Liver (tissue), 9 donors: ENCODE measurements around the gene IL1RN. TPM values are rescaled to one million over a fixed set of nuclear protein-coding genes. Genes with fewer than 3 reads are reported as not detected.

Experiments
- DNase-seq: peaks from one replicate; pipeline ENCODE4 v3.0.0-alpha.2; 2017; ENCODE audit warnings: low spot score
- H3K27ac ChIP-seq, 2 donors: one replicate each; pipeline ENCODE4 v1.7.0; 2013; ENCODE audit warnings: inconsistent platforms in 2 of 2, low read length in 2 of 2, control low read depth in 1 of 2, low read depth in 1 of 2, mild to moderate bottlenecking in 1 of 2
- H3K27me3 ChIP-seq, 4 donors: one replicate each; pipeline versions ENCODE4 v1.6.1 to v1.7.0; 2013; ENCODE audit warnings: low read length in 3 of 4, inconsistent platforms in 1 of 4, mild to moderate bottlenecking in 1 of 4, moderate library complexity in 1 of 4; ENCODE audit not compliant: control insufficient read depth in 4 of 4, insufficient read depth in 4 of 4
- H3K36me3 ChIP-seq, 4 donors: one replicate each; pipeline versions ENCODE4 v1.6.1 to v1.7.0; 2013; ENCODE audit warnings: low read length in 3 of 4, mild to moderate bottlenecking in 3 of 4, low read depth in 1 of 4, moderate library complexity in 1 of 4; ENCODE audit not compliant: control insufficient read depth in 4 of 4, insufficient read depth in 3 of 4
- H3K4me1 ChIP-seq, 4 donors: one replicate each; pipeline versions ENCODE4 v1.6.1 to v1.7.0; 2013; ENCODE audit warnings: low read length in 3 of 4, mild to moderate bottlenecking in 3 of 4, moderate library complexity in 1 of 4; ENCODE audit not compliant: control insufficient read depth in 4 of 4, insufficient read depth in 4 of 4
- H3K4me3 ChIP-seq, 3 donors: one replicate each; pipeline versions ENCODE4 v1.6.1 to v1.7.0; 2013; ENCODE audit warnings: low read length in 3 of 3, control low read depth in 1 of 3, low read depth in 1 of 3, mild to moderate bottlenecking in 1 of 3
- H3K9ac ChIP-seq, 2 donors: one replicate each; pipeline ENCODE4 v1.7.0; 2013; ENCODE audit warnings: low read length in 2 of 2, mild to moderate bottlenecking in 2 of 2, moderate library complexity in 2 of 2, control low read depth in 1 of 2, low read depth in 1 of 2
- H3K9me3 ChIP-seq, 4 donors: one replicate each; pipeline versions ENCODE4 v1.6.1 to v1.7.0; 2013; ENCODE audit warnings: low read length in 3 of 4; ENCODE audit not compliant: control insufficient read depth in 4 of 4
- ATF3 ChIP-seq: IDR thresholded peaks from 2 replicates; pipeline ENCODE4 v1.6.1; 2016; ENCODE audit warnings: antibody characterized with exemption
- CTCF ChIP-seq: fragments of 150-350 bp; IDR thresholded peaks from 2 replicates; pipeline ENCODE4 v1.5.1; 2017; ENCODE audit warnings: improper control_type of control experiment, low read depth, low read length; ENCODE audit not compliant: missing input control
- EGR1 ChIP-seq, 2 donors: IDR thresholded peaks; 2 replicates each; pipeline ENCODE4 v1.6.1; 2016 to 2018; ENCODE audit warnings: antibody characterized with exemption in 2 of 2, low read depth in 2 of 2
- FOXA1 ChIP-seq: IDR thresholded peaks from 2 replicates; pipeline ENCODE4 v1.6.1; 2016; ENCODE audit warnings: antibody characterized with exemption
- FOXA2 ChIP-seq: IDR thresholded peaks from 2 replicates; pipeline ENCODE4 v1.6.1; 2016; ENCODE audit warnings: antibody characterized with exemption
- GABPA ChIP-seq, 2 donors: IDR thresholded peaks in 1 of 2; conservative IDR thresholded peaks in 1 of 2; 2 replicates each; pipeline ENCODE4 v1.6.1; 2016; ENCODE audit warnings: antibody characterized with exemption in 2 of 2, mild to moderate bottlenecking in 1 of 2, moderate library complexity in 1 of 2
- HNF4A ChIP-seq, 2 donors: conservative IDR thresholded peaks; 2 replicates each; pipeline ENCODE4 v1.6.1; 2016; ENCODE audit warnings: antibody characterized with exemption in 2 of 2, mild to moderate bottlenecking in 2 of 2
- HNF4G ChIP-seq: IDR thresholded peaks from 2 replicates; pipeline ENCODE4 v1.6.1; 2016; ENCODE audit warnings: antibody characterized with exemption
- JUND ChIP-seq, 2 donors: IDR thresholded peaks; 2 replicates each; pipeline ENCODE4 v1.6.1; 2016; ENCODE audit warnings: antibody characterized with exemption in 2 of 2
- MAX ChIP-seq: IDR thresholded peaks from 2 replicates; pipeline ENCODE4 v1.6.1; 2016; ENCODE audit warnings: antibody characterized with exemption
- NR2F2 ChIP-seq: IDR thresholded peaks from 2 replicates; pipeline ENCODE4 v1.6.1; 2016; ENCODE audit warnings: antibody characterized with exemption
- RAD21 ChIP-seq, 2 donors: IDR thresholded peaks; 2 replicates each; pipeline ENCODE4 v1.6.1; 2016; ENCODE audit warnings: antibody characterized with exemption in 2 of 2, mild to moderate bottlenecking in 2 of 2
- REST ChIP-seq: IDR thresholded peaks from 2 replicates; pipeline ENCODE4 v1.6.1; 2016; ENCODE audit warnings: antibody characterized with exemption, mild to moderate bottlenecking
- RXRA ChIP-seq, 2 donors: IDR thresholded peaks; 2 replicates each; pipeline ENCODE4 v1.6.1; 2017 to 2018; ENCODE audit warnings: antibody characterized with exemption in 2 of 2, mild to moderate bottlenecking in 1 of 2
- SP1 ChIP-seq: IDR thresholded peaks from 2 replicates; pipeline ENCODE4 v1.6.1; 2018; ENCODE audit warnings: antibody characterized with exemption, mild to moderate bottlenecking
- TAF1 ChIP-seq: conservative IDR thresholded peaks from 2 replicates; pipeline ENCODE4 v1.6.1; 2016; ENCODE audit warnings: antibody characterized with exemption, mild to moderate bottlenecking
- YY1 ChIP-seq: IDR thresholded peaks from 2 replicates; pipeline ENCODE4 v1.6.1; 2016; ENCODE audit warnings: antibody characterized with exemption, mild to moderate bottlenecking
- ZBTB33 ChIP-seq: IDR thresholded peaks from 2 replicates; pipeline ENCODE4 v1.6.1; 2016; ENCODE audit warnings: antibody characterized with exemption
- WGBS: extraction: QIAGEN DNeasy Blood & Tissue Kit; methylation state at CpG from one replicate; pipeline ENCODE4 v1.1.7; 2013; 5-methylcytosine and 5-hydroxymethylcytosine counted together
- polyA plus RNA-seq, 2 donors: library from polyadenylated mRNA; stranded (reverse) in 1 of 2; unstranded in 1 of 2; fragments of 200-250 nt in 1 of 2; fragments of >200 nt in 1 of 2; fragmentation: Nextera tagmentation in 1 of 2; extraction: Ambion mirVana in 1 of 2; gene quantifications; one replicate each; pipeline versions ENCODE4 v1.2.1 to v1.2.3, GENCODE V29; 2013 to 2015
- total RNA-seq, 2 donors: library from RNA; depleted of rRNA; stranded (reverse); fragments of >200 nt; gene quantifications; one replicate each; pipeline ENCODE4 v1.2.3, GENCODE V29; 2014
- donor health status: healthy.
- donor health status: healthy.
- donor health status: healthy.
- donor health status: healthy.
- donor health status: healthy.

Gene IL1RN
- total and polyA plus RNA-seq, 4 donors = 3.9 to 121 (median 25.8) TPM

- no peak for DNase-seq
- Histone ChIP-seq H3K9ac (peak overlapping the region in 1 of 2 donors; percentile 54), H3K27ac (peak overlapping the region; percentile 77 to 79), H3K4me3 (no peak overlapping the region), H3K36me3 (no peaks in the 10 kb centered on the region), H3K9me3 (no peaks in the 10 kb centered on the region), H3K4me1 (peaks cover 4 to 34% (median 6%) of the 10 kb centered on the region in 4 donors), H3K27me3 (no peaks in the 10 kb centered on the region)
- TF ChIP-seq NR2F2 (no peak), JUND (IDR thresholded peaks at IDR 0.05) (peak; percentile 56 to 75), CTCF (no peak), RXRA (IDR thresholded peaks at IDR 0.05) (peak; percentile 97), HNF4A (conservative IDR thresholded peaks at IDR 0.05) (peak; percentile 67 to 73), GABPA (IDR thresholded peaks at IDR 0.05 in 1 of 2, conservative IDR thresholded peaks at IDR 0.05 in 1 of 2) (peak in 1 of 2 donors; percentile 30), TAF1 (no peak), RAD21 (IDR thresholded peaks at IDR 0.05) (no peak), REST (peak; percentile 62), FOXA1 (peak; percentile 19), ZBTB33 (peak; percentile 68), FOXA2 (no peak), HNF4G (no peak), EGR1 (IDR thresholded peaks at IDR 0.05; ENCODE audit: low read depth in 2 of 2) (peak; percentile 91 to 98), ATF3 (peak; percentile 58), MAX (peak; percentile 37), YY1 (peak; percentile 74), SP1 (peak; percentile 88)
- WGBS = 47% methylated on average over 4 of the region's 4 CpGs
Measured at GRCh38 chr2:113122364-113122763, 5.0 kb upstream of the IL1RN start.
